GM23338 (cell line): ENCODE data around the gene SBF2. TPM values are rescaled to one million over a fixed set of nuclear protein-coding genes. Genes with fewer than 3 reads are reported as not detected.

Source experiments
- ATAC-seq: fragments of 200-7000 bp; cut with Tn5 transposase; 3 replicates; pipeline ENCODE4 v1.9.1; 2020
- DNase-seq: peaks from one replicate; pipeline ENCODE4 v3.0.0-alpha.2; 2015; ENCODE audit warnings: low spot score
- H2AFZ ChIP-seq: fragments of 200-600 bp; sonication (generic); 2 replicates; pipeline ENCODE4 v1.8.0; 2016; ENCODE audit warnings: antibody characterized with exemption, mild to moderate bottlenecking, moderate library complexity
- H3F3A ChIP-seq: fragments of 200-600 bp; sonication (generic); replicated peaks from 2 replicates; pipeline ENCODE4 v1.8.0; 2017; ENCODE audit warnings: antibody characterized with exemption, mixed run types, low read depth
- H3K27ac ChIP-seq: fragments of 200-600 bp; sonication (generic); 2 replicates; pipeline ENCODE4 v1.6.1; 2016; ENCODE audit warnings: low read depth
- H3K27me3 ChIP-seq: fragments of 200-600 bp; sonication (generic); 2 replicates; pipeline ENCODE4 v1.8.0; 2016; ENCODE audit warnings: mild to moderate bottlenecking, mixed run types, moderate library complexity; ENCODE audit not compliant: insufficient read depth
- H3K36me3 ChIP-seq: fragments of 200-600 bp; sonication (generic); 2 replicates; pipeline ENCODE4 v1.8.0; 2016; ENCODE audit warnings: mild to moderate bottlenecking; ENCODE audit not compliant: insufficient read depth
- H3K4me1 ChIP-seq: fragments of 200-600 bp; sonication (generic); 2 replicates; pipeline ENCODE4 v1.8.0; 2016; ENCODE audit warnings: mild to moderate bottlenecking, moderate library complexity; ENCODE audit not compliant: insufficient read depth
- H3K4me2 ChIP-seq: fragments of 200-600 bp; sonication (generic); 2 replicates; pipeline ENCODE4 v1.7.1; 2017; ENCODE audit warnings: mixed run types
- H3K4me3 ChIP-seq: fragments of 200-600 bp; sonication (generic); 2 replicates; pipeline ENCODE4 v1.6.1; 2016; ENCODE audit warnings: mixed run types
- H3K79me2 ChIP-seq: fragments of 200-600 bp; sonication (generic); replicated peaks from 2 replicates; pipeline ENCODE4 v1.8.0; 2017; ENCODE audit warnings: mild to moderate bottlenecking; ENCODE audit not compliant: insufficient read depth
- H3K9me2 ChIP-seq: fragments of 200-600 bp; sonication (generic); 2 replicates; pipeline ENCODE4 v1.8.0; 2017; ENCODE audit not compliant: insufficient read depth
- H4K20me1 ChIP-seq: fragments of 200-600 bp; sonication (generic); replicated peaks from 2 replicates; pipeline ENCODE4 v1.8.0; 2017; ENCODE audit warnings: mild to moderate bottlenecking; ENCODE audit not compliant: insufficient read depth
- H3K27ac Mint-ChIP-seq: 2 replicates; pipeline ENCODE4 v1.8.0; 2020; ENCODE audit warnings: inconsistent platforms, mild to moderate bottlenecking, moderate library complexity, mixed read lengths
- H3K27me3 Mint-ChIP-seq: 3 replicates; pipeline ENCODE4 v1.8.0; 2022; ENCODE audit warnings: low read depth, mild to moderate bottlenecking, moderate library complexity, mixed read lengths, inconsistent platforms; ENCODE audit not compliant: insufficient read depth, poor library complexity
- H3K36me3 Mint-ChIP-seq: 3 replicates; pipeline ENCODE4 v1.8.0; 2021; ENCODE audit warnings: low read depth, mild to moderate bottlenecking, inconsistent platforms, moderate library complexity, mixed read lengths
- H3K4me1 Mint-ChIP-seq: 3 replicates; pipeline ENCODE4 v1.8.0; 2020; ENCODE audit warnings: mild to moderate bottlenecking, inconsistent platforms, mixed read lengths
- H3K4me3 Mint-ChIP-seq: 3 replicates; pipeline ENCODE4 v1.8.0; 2021; ENCODE audit warnings: moderate library complexity, mild to moderate bottlenecking, inconsistent platforms, mixed read lengths
- H3K9me3 Mint-ChIP-seq: 3 replicates; pipeline ENCODE4 v1.8.0; 2020; ENCODE audit warnings: moderate library complexity, mild to moderate bottlenecking, inconsistent platforms, mixed read lengths
- CTCF ChIP-seq, 2 experiments: fragments of 200-600 bp in 1 of 2; sonication (generic) in 1 of 2; conservative IDR thresholded peaks; 2 replicates each; pipeline versions ENCODE4 v1.5.1 to v1.6.1; 2016 to 2017; ENCODE audit warnings: antibody characterized with exemption in 2 of 2, low read depth in 2 of 2, mild to moderate bottlenecking in 2 of 2, moderate library complexity in 1 of 2
- EZH2 ChIP-seq: fragments of 200-600 bp; sonication (generic); IDR thresholded peaks from one replicate; pipeline ENCODE4 v1.8.0; 2017; ENCODE audit warnings: antibody characterized with exemption, mild to moderate bottlenecking, low read depth; ENCODE audit not compliant: unreplicated experiment
- NANOG ChIP-seq: IDR thresholded peaks from 2 replicates; pipeline ENCODE4 v1.6.1; 2016; ENCODE audit warnings: antibody characterized with exemption, borderline replicate concordance
- STAT1 ChIP-seq: IDR thresholded peaks from one replicate; pipeline ENCODE4 v1.6.1; 2016; ENCODE audit warnings: antibody characterized with exemption; ENCODE audit not compliant: unreplicated experiment
- ZNF114 ChIP-seq: fragments of 250-450 bp; sonication (Bioruptor Pico); IDR thresholded peaks from 2 replicates; pipeline ENCODE4 v1.5.0; 2020; ENCODE audit warnings: mild to moderate bottlenecking, moderate library complexity
- ZNF331 ChIP-seq: fragments of 250-450 bp; sonication (Bioruptor Pico); IDR thresholded peaks from 2 replicates; pipeline ENCODE4 v1.5.0; 2020; ENCODE audit warnings: low read depth, mild to moderate bottlenecking, moderate library complexity
- ZNF462 ChIP-seq: fragments of 250-450 bp; sonication (Bioruptor Pico); IDR thresholded peaks from 2 replicates; pipeline ENCODE4 v1.5.0; 2020; ENCODE audit warnings: mild to moderate bottlenecking, moderate library complexity
- polyA plus RNA-seq: library from polyadenylated mRNA; unstranded; fragments of >200 nt; fragmentation: Nextera tagmentation; extraction: Ambion mirVana; gene quantifications from 2 replicates; pipeline ENCODE4 v1.2.1, GENCODE V29; 2016
- total RNA-seq: library from RNA; depleted of rRNA; stranded (reverse); fragments of >200 nt; shearing (Covaris generic); gene quantifications from 2 replicates; pipeline ENCODE4 v1.2.3, GENCODE V29; 2014
- TF ChIP-seq, protein P1 (sequence below): IDR thresholded peaks from 2 replicates; pipeline ENCODE4 v1.6.1; 2016; ENCODE audit warnings: antibody characterized with exemption
- TF ChIP-seq, protein P2 (sequence below): IDR thresholded peaks from one replicate; pipeline ENCODE4 v1.6.1; 2018; ENCODE audit warnings: antibody characterized with exemption; ENCODE audit not compliant: unreplicated experiment

SBF2 gene
- total and polyA plus RNA-seq, 2 experiments from 2014 or later, result 25.6 to 53.5 TPM

- TF ChIP-seq ZNF462 (CRISPR knock-in tag) (no peak), ZNF331 (CRISPR knock-in tag) (no peak), CTCF (conservative IDR thresholded peaks at IDR 0.05; ENCODE audit: low read depth in 2 of 2) (no peak), EZH2 (no peak), NANOG (no peak)
Measured at GRCh38 chr11:9789910-9790309, 504.1 kb downstream of the SBF2 start (continued).

DNA sequence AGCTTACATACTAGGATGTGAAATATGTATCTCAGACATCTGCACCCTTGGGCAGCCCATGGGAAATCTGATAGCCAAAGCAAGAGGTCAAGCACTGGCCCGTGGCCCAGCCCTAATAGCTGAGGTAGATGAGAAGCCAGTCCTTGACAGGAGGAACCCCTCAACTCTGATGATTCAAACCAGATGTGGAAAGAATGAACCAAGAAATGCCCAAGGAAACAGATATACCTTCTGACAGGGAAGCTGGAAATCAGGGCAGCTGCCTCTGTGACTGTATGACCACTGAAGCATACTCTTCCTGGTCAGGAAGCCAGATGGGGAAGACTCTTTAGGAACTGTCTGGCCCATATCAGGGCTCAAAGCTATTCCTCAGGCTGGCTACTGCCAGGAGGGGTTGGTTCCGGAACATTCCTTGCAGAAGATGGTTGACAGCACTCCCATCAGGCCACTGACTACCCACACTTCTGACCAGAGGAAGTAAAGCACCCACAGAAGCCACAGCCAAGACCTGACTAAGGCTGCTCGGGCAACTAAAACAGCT is 506.0 kb downstream of the SBF2 start:
- no peaks in the 10 kb centered on the region for H3K27me3 ChIP-seq
- H3K4me1 Mint-ChIP-seq, result peaks cover 5% of the 10 kb centered on the region; the same call in 2 of the 3 replicates
- no peak overlapping the region for H3K27ac ChIP-seq
- H3K4me1 ChIP-seq, result 0 out of 2 replicates have a peak, but pooled peaks cover 3% of the 10 kb centered on the region
- H3K4me3 ChIP-seq, result no peak overlapping the region
- no peak for ATAC-seq
- H3K4me3 Mint-ChIP-seq, result no peak overlapping the region
- H3K36me3 ChIP-seq, result peaks cover 12% of the 10 kb centered on the region
- H3K36me3 Mint-ChIP-seq, result peaks cover 26% of the 10 kb centered on the region; the same call in 2 of the 3 replicates
- DNase-seq, result no peak
- H3K79me2 ChIP-seq, result no peaks in the 10 kb centered on the region
- H3K4me2 ChIP-seq, result no peak overlapping the region
- H2AFZ ChIP-seq, result no peak overlapping the region
- peaks cover 2% of the 10 kb centered on the region for H3K27me3 Mint-ChIP-seq
- no peak overlapping the region for H3K27ac Mint-ChIP-seq
- no peaks in the 10 kb centered on the region for H3F3A ChIP-seq
- H4K20me1 ChIP-seq, result no peaks in the 10 kb centered on the region
- H3K9me3 Mint-ChIP-seq, result no peaks in the 10 kb centered on the region; the same call in 2 of the 3 replicates
- H3K9me2 ChIP-seq, result no peaks in the 10 kb centered on the region
- TF ChIP-seq, protein P1, sequence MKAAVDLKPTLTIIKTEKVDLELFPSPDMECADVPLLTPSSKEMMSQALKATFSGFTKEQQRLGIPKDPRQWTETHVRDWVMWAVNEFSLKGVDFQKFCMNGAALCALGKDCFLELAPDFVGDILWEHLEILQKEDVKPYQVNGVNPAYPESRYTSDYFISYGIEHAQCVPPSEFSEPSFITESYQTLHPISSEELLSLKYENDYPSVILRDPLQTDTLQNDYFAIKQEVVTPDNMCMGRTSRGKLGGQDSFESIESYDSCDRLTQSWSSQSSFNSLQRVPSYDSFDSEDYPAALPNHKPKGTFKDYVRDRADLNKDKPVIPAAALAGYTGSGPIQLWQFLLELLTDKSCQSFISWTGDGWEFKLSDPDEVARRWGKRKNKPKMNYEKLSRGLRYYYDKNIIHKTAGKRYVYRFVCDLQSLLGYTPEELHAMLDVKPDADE, result no peak
- TF ChIP-seq CTCF (conservative IDR thresholded peaks at IDR 0.05; ENCODE audit: low read depth in 2 of 2), result no peak
- TF ChIP-seq STAT1, result no peak
- TF ChIP-seq, protein P2, sequence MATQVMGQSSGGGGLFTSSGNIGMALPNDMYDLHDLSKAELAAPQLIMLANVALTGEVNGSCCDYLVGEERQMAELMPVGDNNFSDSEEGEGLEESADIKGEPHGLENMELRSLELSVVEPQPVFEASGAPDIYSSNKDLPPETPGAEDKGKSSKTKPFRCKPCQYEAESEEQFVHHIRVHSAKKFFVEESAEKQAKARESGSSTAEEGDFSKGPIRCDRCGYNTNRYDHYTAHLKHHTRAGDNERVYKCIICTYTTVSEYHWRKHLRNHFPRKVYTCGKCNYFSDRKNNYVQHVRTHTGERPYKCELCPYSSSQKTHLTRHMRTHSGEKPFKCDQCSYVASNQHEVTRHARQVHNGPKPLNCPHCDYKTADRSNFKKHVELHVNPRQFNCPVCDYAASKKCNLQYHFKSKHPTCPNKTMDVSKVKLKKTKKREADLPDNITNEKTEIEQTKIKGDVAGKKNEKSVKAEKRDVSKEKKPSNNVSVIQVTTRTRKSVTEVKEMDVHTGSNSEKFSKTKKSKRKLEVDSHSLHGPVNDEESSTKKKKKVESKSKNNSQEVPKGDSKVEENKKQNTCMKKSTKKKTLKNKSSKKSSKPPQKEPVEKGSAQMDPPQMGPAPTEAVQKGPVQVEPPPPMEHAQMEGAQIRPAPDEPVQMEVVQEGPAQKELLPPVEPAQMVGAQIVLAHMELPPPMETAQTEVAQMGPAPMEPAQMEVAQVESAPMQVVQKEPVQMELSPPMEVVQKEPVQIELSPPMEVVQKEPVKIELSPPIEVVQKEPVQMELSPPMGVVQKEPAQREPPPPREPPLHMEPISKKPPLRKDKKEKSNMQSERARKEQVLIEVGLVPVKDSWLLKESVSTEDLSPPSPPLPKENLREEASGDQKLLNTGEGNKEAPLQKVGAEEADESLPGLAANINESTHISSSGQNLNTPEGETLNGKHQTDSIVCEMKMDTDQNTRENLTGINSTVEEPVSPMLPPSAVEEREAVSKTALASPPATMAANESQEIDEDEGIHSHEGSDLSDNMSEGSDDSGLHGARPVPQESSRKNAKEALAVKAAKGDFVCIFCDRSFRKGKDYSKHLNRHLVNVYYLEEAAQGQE, result no peak
- TF ChIP-seq NANOG, result no peak
- no peak for TF ChIP-seq ZNF331 (CRISPR knock-in tag)
- no peak for TF ChIP-seq ZNF114 (CRISPR knock-in tag)
- TF ChIP-seq EZH2, result no peak
